IPS-NIHi11 (cell line): ENCODE data around the gene SCG5.

ENCODE experiments used
- DNase-seq: peaks from one replicate; pipeline ENCODE4 v3.0.0; 2012; ENCODE audit warnings: mixed read lengths, low spot score

The SCG5 gene

DNA sequence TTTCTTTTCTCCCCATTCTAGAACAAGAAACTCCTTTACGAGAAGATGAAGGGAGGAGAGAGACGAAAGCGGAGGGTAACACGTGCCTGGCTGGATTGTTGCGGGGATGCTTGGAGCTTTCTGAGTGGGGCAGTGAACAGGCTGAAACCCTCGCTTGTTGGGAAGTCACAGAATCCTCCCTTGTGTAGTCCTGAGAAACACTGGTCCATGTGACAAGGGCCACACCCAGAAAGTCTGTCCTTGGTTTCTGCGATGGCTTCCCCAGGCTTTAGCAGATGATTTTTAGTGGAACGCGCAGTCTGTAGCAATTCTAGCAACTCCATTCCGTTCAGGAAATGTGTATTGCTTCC is 50.2 kb downstream of the SCG5 start:
- no peak for DNase-seq

DNA sequence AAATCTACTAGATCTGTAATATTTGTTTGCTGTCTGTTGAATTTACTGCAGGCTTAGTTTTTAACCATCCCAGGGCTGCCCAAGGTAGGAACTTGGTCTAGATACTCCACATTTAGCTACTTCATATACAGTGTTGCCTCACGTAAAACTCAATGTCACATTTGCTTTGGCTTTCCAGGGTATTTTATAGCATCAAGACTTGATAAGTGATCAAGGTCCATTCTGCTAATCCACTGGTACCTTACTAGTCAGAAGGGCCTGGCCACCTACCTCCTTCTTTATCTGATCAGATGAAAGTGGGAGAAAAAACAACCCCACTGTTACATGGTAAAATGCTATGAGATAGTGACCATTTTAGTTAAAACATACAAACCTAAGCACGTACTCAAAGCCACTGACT is 50.8 kb downstream of the SCG5 start:
- no peak for DNase-seq

- no peak for DNase-seq
Observed at GRCh38 chr15:32694222-32694983, 52.9 kb downstream of the SCG5 start.

DNA sequence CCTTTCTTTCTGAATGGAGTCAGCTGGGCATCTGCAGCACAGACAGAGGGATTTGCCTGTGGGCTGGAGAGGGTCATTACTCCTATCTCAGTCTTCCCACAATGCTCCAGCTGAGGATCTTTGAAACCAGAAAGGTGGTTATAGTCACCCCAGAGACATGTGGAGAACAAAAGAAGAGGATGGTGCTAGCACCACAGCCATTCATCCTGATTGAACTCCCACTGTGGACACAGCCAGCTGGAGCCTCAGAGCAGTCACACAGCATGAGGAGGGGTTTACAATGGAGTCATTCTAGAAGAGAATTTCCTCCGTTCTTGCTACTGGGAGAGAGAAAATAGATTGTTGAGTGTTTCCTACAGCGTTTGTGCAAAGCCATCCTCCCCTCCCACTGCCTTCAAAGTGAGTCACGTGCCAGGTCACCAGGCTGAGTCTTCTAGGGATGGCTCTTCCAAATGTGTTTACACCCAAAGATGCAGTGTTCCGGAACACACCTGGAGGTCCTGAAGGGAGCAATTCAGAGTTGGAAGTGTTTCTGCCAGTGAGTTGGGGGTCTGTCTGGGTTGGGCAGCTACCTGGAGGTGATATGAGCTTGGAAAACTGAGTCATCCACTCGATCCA is 57.4 kb downstream of the SCG5 start:
- DNase-seq = peak; percentile 16

- DNase-seq = no peak
Observed at GRCh38 chr15:32700501-32701150, 59.1 kb downstream of the SCG5 start.

DNA sequence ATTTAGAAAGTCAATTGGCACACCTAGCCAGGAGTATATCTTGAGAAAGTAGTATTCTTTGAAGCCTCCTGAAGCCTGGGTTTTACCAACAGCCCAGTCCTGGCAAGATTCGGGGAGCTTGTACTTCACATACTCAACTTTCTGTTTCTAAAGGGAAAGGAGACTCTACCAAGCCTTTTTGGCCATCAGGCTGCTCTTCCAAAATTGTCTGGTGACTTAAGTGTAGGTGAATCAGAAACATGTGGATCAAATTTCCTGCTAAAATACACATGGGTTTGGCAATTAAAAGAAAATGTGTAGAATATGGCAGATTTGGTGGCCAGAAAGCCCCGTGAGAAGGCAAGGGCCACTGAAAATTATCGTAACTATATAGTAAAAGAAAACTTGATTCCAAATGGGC is 60.4 kb downstream of the SCG5 start:
- DNase-seq = no peak

DNA sequence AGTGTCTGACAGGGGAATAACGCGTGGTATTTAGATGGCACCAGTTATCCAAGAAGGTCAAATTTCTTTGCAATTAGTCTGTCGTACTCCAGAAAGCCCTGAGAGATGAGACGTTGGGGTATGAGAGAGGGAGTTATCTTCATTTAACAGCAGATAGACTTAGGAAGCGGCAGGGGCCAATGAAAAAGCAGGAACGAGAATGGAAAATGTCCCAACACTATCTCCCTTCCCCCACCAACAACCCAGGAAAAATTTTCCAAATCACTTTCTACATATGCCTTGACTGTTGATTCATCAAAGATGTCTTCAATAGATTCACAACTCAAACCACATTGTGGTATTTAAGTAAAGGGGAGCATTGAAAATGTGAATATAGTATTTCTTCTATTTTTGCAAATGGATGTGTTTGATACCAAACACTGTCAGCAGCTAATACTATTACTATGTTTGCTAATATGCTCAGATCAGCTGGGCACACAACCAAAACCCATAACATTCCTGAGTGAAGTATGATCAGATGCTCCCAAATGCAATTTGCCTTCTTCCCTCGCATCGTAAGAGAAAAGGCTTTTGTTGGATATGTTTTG is 63.0 kb downstream of the SCG5 start:
- DNase-seq = no peak

DNA sequence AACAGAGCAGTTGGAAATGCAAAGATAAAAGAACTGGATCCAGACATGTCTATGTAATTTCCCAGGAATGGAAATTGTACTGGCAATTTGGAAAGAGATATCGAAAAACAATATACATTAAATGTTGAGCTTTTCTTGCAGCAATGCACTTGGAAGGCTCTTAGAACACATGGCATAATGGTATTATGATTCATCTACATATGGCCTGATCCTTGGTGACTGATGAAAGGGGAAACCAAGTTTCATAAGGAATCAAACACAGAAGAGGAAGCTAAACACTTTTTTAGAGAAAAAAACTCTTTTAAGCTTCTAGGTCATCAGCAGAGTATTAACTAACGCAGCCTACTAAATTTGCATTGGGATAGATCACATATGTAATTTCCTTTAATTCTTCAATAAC is 63.9 kb downstream of the SCG5 start:
- no peak for DNase-seq

- DNase-seq = no peak
Observed at GRCh38 chr15:32706704-32707103, 65.2 kb downstream of the SCG5 start.

GRCh38 chr15:32707436-32707835 is 65.9 kb downstream of the SCG5 start:
- no peak for DNase-seq

- no peak for DNase-seq
Observed at GRCh38 chr15:32709295-32710033, 68.0 kb downstream of the SCG5 start.

DNA sequence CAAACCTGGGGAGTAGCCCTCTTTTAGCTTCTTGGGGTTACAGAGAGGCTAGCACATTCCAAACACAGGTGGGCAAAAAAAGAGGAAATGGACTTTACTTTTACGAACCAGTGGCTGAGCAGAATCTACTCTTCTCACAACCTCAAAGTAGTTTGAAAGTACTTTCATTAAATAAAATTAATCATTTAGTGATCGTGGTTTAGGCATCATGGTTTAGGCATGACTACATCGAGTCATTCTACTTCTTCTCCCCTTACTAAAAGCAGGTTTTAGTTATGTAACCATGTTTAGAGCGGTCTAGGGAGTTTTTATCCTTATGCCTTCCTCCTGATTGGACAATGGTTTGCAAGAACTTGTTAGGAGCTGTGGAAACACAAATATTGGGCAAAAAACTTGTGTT is 73.8 kb downstream of the SCG5 start:
- no peak for DNase-seq

DNA sequence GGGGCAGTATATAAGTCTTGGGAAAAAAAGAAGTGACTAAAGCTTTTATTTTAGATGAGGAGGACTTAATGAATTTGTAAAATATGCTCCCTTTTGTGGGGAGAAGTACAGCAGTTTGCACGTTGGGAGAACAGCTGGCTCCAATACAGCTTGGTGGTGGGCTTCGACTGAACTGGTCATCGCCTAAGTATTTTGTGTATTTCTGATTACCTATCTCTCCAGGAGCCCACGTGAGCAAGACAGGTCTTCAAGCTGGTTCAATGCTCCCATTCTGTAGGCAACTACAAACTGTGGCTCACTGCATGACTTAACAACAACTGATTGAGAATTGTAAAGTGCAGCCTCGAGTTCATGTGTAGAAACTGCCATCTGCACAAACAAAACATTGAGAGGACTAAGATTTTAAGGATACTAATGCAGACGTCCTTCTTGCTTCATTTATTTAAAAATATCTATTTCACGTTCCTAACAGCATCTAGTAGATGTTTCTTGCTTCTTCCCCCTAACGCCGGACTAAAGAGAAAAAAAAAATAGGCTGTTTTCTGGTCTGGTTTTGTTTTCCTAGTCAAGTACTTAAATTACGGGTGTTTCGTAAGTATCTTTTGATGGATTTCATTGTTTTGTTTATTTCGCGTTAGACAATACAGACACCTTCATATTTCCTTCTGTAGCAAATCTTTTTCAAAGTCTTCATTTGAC is 74.9 kb downstream of the SCG5 start:
- no peak for DNase-seq

DNA sequence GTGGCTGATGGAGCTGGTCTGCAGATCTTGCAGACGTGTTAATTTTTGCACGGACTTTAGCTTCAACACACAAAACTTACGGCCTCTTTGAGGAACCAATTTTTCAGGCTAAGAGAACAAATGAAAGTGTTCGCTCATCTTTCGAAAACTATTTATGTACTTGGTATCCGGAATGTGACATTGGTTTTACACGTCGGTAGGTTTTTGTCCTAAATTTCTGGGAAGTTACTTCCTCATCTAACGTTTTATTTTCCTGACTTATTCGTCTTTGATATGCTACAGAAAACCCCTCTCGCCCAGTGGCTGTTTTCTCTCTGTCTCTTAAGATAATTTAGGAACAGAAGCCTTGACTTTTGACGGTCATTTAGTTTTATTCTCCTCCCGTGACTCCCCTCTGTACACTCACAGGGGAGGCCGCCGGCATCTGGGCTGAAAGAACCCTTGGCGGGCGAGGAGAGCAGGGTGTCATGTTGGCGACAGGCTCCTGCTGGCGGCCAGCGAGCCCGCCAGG is 75.5 kb downstream of the SCG5 start:
- no peak for DNase-seq

GRCh38 chr15:32717426-32718226 is 76.1 kb downstream of the SCG5 start, which contains the start of gene GREM1:
Gene GREM1, plus strand, starts transcription at chr15:32718004. Its CDS starts 12,687 bp downstream, at chr15:32730691.
- DNase-seq = peak; percentile 77

- DNase-seq = peak; percentile 52
Observed at GRCh38 chr15:32718227-32718820, 76.8 kb downstream of the SCG5 start.

DNA sequence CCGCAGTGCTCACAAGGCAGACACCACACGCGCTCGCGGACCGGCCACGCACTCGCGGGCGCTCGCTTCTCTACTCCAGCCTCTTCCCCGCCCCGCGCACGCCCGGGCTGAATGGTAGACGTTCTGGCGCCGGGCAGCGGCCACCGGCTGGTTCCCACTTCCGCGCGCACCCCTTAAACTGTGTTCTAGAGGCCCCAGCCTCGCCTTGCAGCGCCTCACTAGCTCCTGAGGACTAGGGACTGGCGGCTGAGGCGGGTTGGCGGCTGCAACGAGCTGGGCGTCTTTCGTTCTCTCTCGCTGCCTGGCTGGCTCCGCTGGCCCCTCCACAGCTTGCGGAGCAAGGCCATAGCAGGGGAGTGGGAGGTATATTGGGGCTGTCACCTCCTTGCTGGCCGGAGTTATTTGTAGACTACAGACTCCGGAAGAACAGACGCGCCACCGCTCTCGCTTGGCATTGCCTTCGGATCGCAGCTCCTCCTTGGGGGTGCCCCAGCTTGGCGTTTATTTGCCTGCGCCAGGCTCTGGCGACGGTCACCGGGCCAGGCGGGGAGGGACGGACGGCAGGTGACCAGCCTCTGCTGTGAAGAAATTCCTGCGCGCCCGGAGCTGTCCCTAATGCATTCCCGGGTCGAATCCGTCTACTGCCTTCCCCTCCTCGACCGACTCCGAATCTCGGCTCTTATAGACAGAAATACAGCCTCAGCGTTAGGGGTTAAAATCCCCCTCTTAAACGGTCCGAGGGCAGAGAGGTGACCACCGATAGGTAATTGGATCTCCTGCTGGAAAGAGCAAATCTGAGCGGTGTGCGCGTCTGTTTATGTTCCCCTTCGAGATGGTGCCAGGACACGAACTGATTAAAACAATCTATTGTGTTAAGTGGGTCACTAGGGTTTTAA is 77.6 kb downstream of the SCG5 start:
- peak; percentile 37 for DNase-seq

GRCh38 chr15:32721596-32721995 is 80.1 kb downstream of the SCG5 start:
- no peak for DNase-seq

GRCh38 chr15:32722136-32722535 is 80.6 kb downstream of the SCG5 start:
- no peak for DNase-seq
